ENCODE data around the gene INPP5D. TPM values are rescaled to one million over a fixed set of nuclear protein-coding genes. Genes with fewer than 3 reads are reported as not detected.

Gene INPP5D
- total and polyA plus RNA-seq, 2 of the 13 experiments (the other 11 are each of a cell fraction or from before 2014, with no cell fraction given): 16.7 to 18.0 TPM

- Histone ChIP-seq H3K4me2 (ENCODE audit: low read depth, low read length) (no peak overlapping the region), H3K27ac (ENCODE audit: extremely low read length, insufficient read depth, low read length) (no peak overlapping the region), H3K27me3 (ENCODE audit: control insufficient read depth in 1 of 2, insufficient read depth in 2 of 2, low read length in 2 of 2) (peaks cover 0 to 3% of the 10 kb centered on the region in 2 experiments; a peak in 1 of 5 replicates), H3K4me1 (ENCODE audit: insufficient read depth, low read length) (peaks cover 30% of the 10 kb centered on the region), H3K9me3 (ENCODE audit: low read length) (no peaks in the 10 kb centered on the region), H3K79me2 (ENCODE audit: insufficient read depth, low read length) (no peaks in the 10 kb centered on the region), H2AFZ (ENCODE audit: low read length) (no peak overlapping the region), H3K9ac (ENCODE audit: insufficient read depth, low read depth, low read length) (no peak overlapping the region), H3K36me3 (replicated peaks in 1 of 2; ENCODE audit: control insufficient read depth in 1 of 2, insufficient read depth in 2 of 2, low read length in 2 of 2) (peaks cover 2 to 11% of the 10 kb centered on the region in 2 experiments; a peak in 4 of 5 replicates), H3K4me3 (replicated peaks in 1 of 3; ENCODE audit: insufficient read depth in 1 of 3, low read depth in 2 of 3, low read length in 3 of 3) (no peak overlapping the region), H4K20me1 (ENCODE audit: insufficient read depth, low read length) (no peaks in the 10 kb centered on the region)
- BruUV-seq (replicated peaks): no TSS peak
- ChIA-PET CTCF (ENCODE audit: low intra/inter-chr PET ratio, low total read pairs) (no interaction called here), POLR2A (no interaction called here)
- intact Hi-C loops (cut with micrococcal nuclease; ENCODE audit: unreplicated experiment): no loop called here
- FAIRE-seq (no peak), DNase-seq (ENCODE audit: low spot score) (no peak), ATAC-seq (no peak)
- in situ Hi-C loops (cut with HindIII; ENCODE audit: extremely low pct_ligation_motif_present, low pct_unique_long_range_greater_than_20kb): no loop called here
- WGBS (ENCODE audit: low lambda C conversion rate): 50% methylated on average over 4 of the region's 4 CpGs
- TF ChIP-seq MXD1 (CRISPR knock-in tag; IDR thresholded peaks at IDR 0.05) (0 out of 2 replicates have a peak, but pooled peaks have one; percentile 12), THAP11 (CRISPR knock-in tag; IDR thresholded peaks at IDR 0.05) (no peak), MYC (CRISPR knock-in tag; IDR thresholded peaks at IDR 0.05; ENCODE audit: borderline replicate concordance) (no peak), ZMYM2 (CRISPR knock-in tag; IDR thresholded peaks at IDR 0.05) (no peak), ZFP36L1 (CRISPR knock-in tag; IDR thresholded peaks at IDR 0.05) (no peak)
These were observed 149.0 kb downstream of the INPP5D start for GRCh38 chr2:233209117-233209532.

GRCh38 chr2:233209533-233210171 is 149.5 kb downstream of the INPP5D start:
- no TSS peak for BruUV-seq (replicated peaks)
- no peaks in the 10 kb centered on the region for H4K20me1 ChIP-seq (ENCODE audit: insufficient read depth, low read length)
- ChIA-PET POLR2A (no interaction called here), CTCF (ENCODE audit: low intra/inter-chr PET ratio, low total read pairs) (no interaction called here)
- peaks cover 1 to 6% of the 10 kb centered on the region in 2 experiments; a peak in 4 of 5 replicates for H3K36me3 ChIP-seq (replicated peaks in 1 of 2; ENCODE audit: control insufficient read depth in 1 of 2, insufficient read depth in 2 of 2, low read length in 2 of 2)
- no peaks in the 10 kb centered on the region for H3K9me3 ChIP-seq (ENCODE audit: low read length)
- FAIRE-seq: no peak
- no peak for TF ChIP-seq POGZ (CRISPR knock-in tag; IDR thresholded peaks at IDR 0.05)
- TF ChIP-seq PATZ1 (CRISPR knock-in tag; IDR thresholded peaks at IDR 0.05): peak; percentile 33; the same call in 1 of the 2 replicates
- H3K4me2 ChIP-seq (ENCODE audit: low read depth, low read length): no peak overlapping the region
- H3K79me2 ChIP-seq (ENCODE audit: insufficient read depth, low read length): no peaks in the 10 kb centered on the region
- H2AFZ ChIP-seq (ENCODE audit: low read length): no peak overlapping the region
- intact Hi-C loops (cut with micrococcal nuclease; ENCODE audit: unreplicated experiment): no loop called here
- peaks cover 0 to 5% of the 10 kb centered on the region in 2 experiments; a peak in 1 of 5 replicates for H3K27me3 ChIP-seq (ENCODE audit: control insufficient read depth in 1 of 2, insufficient read depth in 2 of 2, low read length in 2 of 2)
- DNase-seq (ENCODE audit: low spot score): peak; percentile 23
- in situ Hi-C loops (cut with HindIII; ENCODE audit: extremely low pct_ligation_motif_present, low pct_unique_long_range_greater_than_20kb): no loop called here
- no peak overlapping the region for H3K27ac ChIP-seq (ENCODE audit: extremely low read length, insufficient read depth, low read length)
- no peak overlapping the region for H3K4me3 ChIP-seq (replicated peaks in 1 of 3; ENCODE audit: insufficient read depth in 1 of 3, low read depth in 2 of 3, low read length in 3 of 3)
- 24% methylated on average over 10 of the region's 10 CpGs for WGBS (ENCODE audit: low lambda C conversion rate)
- no peak overlapping the region for H3K9ac ChIP-seq (ENCODE audit: insufficient read depth, low read depth, low read length)
- H3K4me1 ChIP-seq (ENCODE audit: insufficient read depth, low read length): peaks cover 30% of the 10 kb centered on the region
- ATAC-seq: peak; percentile 8
